Choroid plexus epithelial cell (primary cell): ENCODE results near the gene FAR2.
A peak's percentile ranks its signal among the peaks of the same experiment; 100 is the strongest.

ENCODE experiments used
- DNase-seq: peaks from one replicate; pipeline ENCODE4 v3.0.0-alpha.2; 2010; ENCODE audit warnings: low read depth
- H3K4me3 ChIP-seq: 2 replicates; pipeline ENCODE4 v1.5.1; 2011; ENCODE audit warnings: low read depth, mild to moderate bottlenecking, control low read depth, low read length, moderate library complexity
- CTCF ChIP-seq: conservative IDR thresholded peaks from 2 replicates; pipeline ENCODE4 v1.5.1; 2011; ENCODE audit warnings: low read depth, mild to moderate bottlenecking, control low read depth, inconsistent platforms, low read length, moderate library complexity

Gene FAR2

GRCh38 chr12:29148911-29149690 is at the start of gene FAR2:
FAR2 (plus strand) TSS chr12:29149278; CDS start chr12:29270450, 121,172 bp downstream.
- H3K4me3 ChIP-seq = peak within 1 kb of the TSS; percentile 82
- no peak for TF ChIP-seq CTCF
- peak; percentile 44 for DNase-seq

- no peak overlapping the region for H3K4me3 ChIP-seq
- no peak for DNase-seq
Observed at GRCh38 chr12:29102741-29103140, 46.3 kb upstream of the FAR2 start.

GRCh38 chr12:29103539-29103974 is 45.5 kb upstream of the FAR2 start:
- TF ChIP-seq CTCF = no peak
- no peak overlapping the region for H3K4me3 ChIP-seq
- DNase-seq = no peak

More at GRCh38 chr12:29102741-29103140, 46.3 kb upstream of the FAR2 start:
- TF ChIP-seq CTCF = no peak

- no peak for DNase-seq
- no peak overlapping the region for H3K4me3 ChIP-seq
- no peak for TF ChIP-seq CTCF
Observed at GRCh38 chr12:29104516-29104915, 44.6 kb upstream of the FAR2 start.

- no peak for DNase-seq
- H3K4me3 ChIP-seq = no peak overlapping the region
Observed at GRCh38 chr12:29110506-29111442, 38.3 kb upstream of the FAR2 start.

GRCh38 chr12:29113101-29113500 is 36.0 kb upstream of the FAR2 start:
- TF ChIP-seq CTCF = no peak
- no peak for DNase-seq
- no peak overlapping the region for H3K4me3 ChIP-seq

More at GRCh38 chr12:29110506-29111442, 38.3 kb upstream of the FAR2 start:
- TF ChIP-seq CTCF = no peak
